ENCODE results near the gene UVSSA.

Gene UVSSA

GRCh38 chr4:1373892-1374705 lies 27.1 kb downstream of the UVSSA start:
- TF ChIP-seq CTCF (IDR thresholded peaks at IDR 0.05; ENCODE audit: low read depth, low read length, missing control alignments), result no peak
- DNase-seq (ENCODE audit: low read depth), result no peak

GRCh38 chr4:1374706-1375045 lies 27.7 kb downstream of the UVSSA start:
- H3K4me3 ChIP-seq (ENCODE audit: low read depth, low read length), result no peak overlapping the region
- no peak for DNase-seq (ENCODE audit: low read depth)
- TF ChIP-seq CTCF (IDR thresholded peaks at IDR 0.05; ENCODE audit: low read depth, low read length, missing control alignments), result no peak

More at GRCh38 chr4:1373892-1374705, 27.1 kb downstream of the UVSSA start:
- no peak overlapping the region for H3K4me3 ChIP-seq (ENCODE audit: low read depth, low read length)

- no peak overlapping the region for H3K4me3 ChIP-seq (ENCODE audit: low read depth, low read length)
- no peak for TF ChIP-seq CTCF (IDR thresholded peaks at IDR 0.05; ENCODE audit: low read depth, low read length, missing control alignments)
- DNase-seq (ENCODE audit: low read depth), result no peak
Observed at GRCh38 chr4:1375051-1375721, 28.2 kb downstream of the UVSSA start.

GRCh38 chr4:1375761-1376322 lies 28.8 kb downstream of the UVSSA start:
- DNase-seq (ENCODE audit: low read depth), result no peak
- no peak for TF ChIP-seq CTCF (IDR thresholded peaks at IDR 0.05; ENCODE audit: low read depth, low read length, missing control alignments)
- no peak overlapping the region for H3K4me3 ChIP-seq (ENCODE audit: low read depth, low read length)

GRCh38 chr4:1376391-1376840 lies 29.4 kb downstream of the UVSSA start:
- TF ChIP-seq CTCF (IDR thresholded peaks at IDR 0.05; ENCODE audit: low read depth, low read length, missing control alignments), result no peak
- DNase-seq (ENCODE audit: low read depth), result no peak
- no peak overlapping the region for H3K4me3 ChIP-seq (ENCODE audit: low read depth, low read length)

GRCh38 chr4:1376841-1377605 lies 30.0 kb downstream of the UVSSA start:
- TF ChIP-seq CTCF (IDR thresholded peaks at IDR 0.05; ENCODE audit: low read depth, low read length, missing control alignments), result no peak
- DNase-seq (ENCODE audit: low read depth), result no peak
- H3K4me3 ChIP-seq (ENCODE audit: low read depth, low read length), result no peak overlapping the region
